ENCODE data around the gene NMNAT1. TPM values are rescaled to one million over a fixed set of nuclear protein-coding genes. Genes with fewer than 3 reads are reported as not detected.

NMNAT1 gene
- total RNA-seq, 1 experiment from 2014 or later = 7.3 TPM

DNA sequence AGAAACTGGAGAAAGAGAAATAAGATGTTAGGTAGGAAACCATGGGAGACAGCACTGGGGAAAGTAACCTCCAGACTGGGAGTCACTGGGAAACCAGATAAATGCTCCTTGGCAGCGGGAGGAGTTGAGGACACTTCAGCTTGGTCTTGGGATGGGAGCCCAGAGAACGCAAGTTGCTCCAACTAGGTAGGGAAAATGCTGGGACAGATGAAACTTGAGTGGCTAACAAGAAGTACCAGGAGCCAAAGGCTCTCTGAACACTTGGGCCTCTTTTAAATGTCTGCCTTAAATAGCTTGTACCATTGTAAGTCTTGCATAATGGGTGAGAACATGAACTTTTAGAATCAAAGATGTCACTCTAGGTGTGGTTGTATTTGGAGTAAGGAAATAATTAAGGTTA is 3.0 kb downstream of the NMNAT1 start:
- intact Hi-C loops (cut with micrococcal nuclease) = loop anchor here (10.0 kb wide), 1 partner anchor 208 kb away; no protein-coding TSS in a partner anchor
- H3F3A ChIP-seq (ENCODE audit: low read length, unreplicated experiment) = no peaks in the 10 kb centered on the region
- H3K36me3 ChIP-seq (ENCODE audit: low read depth, low read length) = no peaks in the 10 kb centered on the region
- TF ChIP-seq, protein P1, sequence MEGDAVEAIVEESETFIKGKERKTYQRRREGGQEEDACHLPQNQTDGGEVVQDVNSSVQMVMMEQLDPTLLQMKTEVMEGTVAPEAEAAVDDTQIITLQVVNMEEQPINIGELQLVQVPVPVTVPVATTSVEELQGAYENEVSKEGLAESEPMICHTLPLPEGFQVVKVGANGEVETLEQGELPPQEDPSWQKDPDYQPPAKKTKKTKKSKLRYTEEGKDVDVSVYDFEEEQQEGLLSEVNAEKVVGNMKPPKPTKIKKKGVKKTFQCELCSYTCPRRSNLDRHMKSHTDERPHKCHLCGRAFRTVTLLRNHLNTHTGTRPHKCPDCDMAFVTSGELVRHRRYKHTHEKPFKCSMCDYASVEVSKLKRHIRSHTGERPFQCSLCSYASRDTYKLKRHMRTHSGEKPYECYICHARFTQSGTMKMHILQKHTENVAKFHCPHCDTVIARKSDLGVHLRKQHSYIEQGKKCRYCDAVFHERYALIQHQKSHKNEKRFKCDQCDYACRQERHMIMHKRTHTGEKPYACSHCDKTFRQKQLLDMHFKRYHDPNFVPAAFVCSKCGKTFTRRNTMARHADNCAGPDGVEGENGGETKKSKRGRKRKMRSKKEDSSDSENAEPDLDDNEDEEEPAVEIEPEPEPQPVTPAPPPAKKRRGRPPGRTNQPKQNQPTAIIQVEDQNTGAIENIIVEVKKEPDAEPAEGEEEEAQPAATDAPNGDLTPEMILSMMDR (conservative IDR thresholded peaks at IDR 0.05; ENCODE audit: low read depth, low read length) = no peak
- TF ChIP-seq EZH2 (IDR thresholded peaks at IDR 0.05; ENCODE audit: low read length, unreplicated experiment) = no peak
- no peak for TF ChIP-seq EZH2phosphoT487 (IDR thresholded peaks at IDR 0.05; ENCODE audit: borderline replicate concordance, low read length)
- H3K9me3 ChIP-seq (ENCODE audit: low read length) = no peaks in the 10 kb centered on the region
- no peak overlapping the region for H3K4me2 ChIP-seq (ENCODE audit: low read length)
- peaks cover 15% of the 10 kb centered on the region; the same call in 1 of the 2 replicates for H3K4me1 ChIP-seq (ENCODE audit: insufficient read depth, low read length)
- H3K9me2 ChIP-seq (replicated peaks; ENCODE audit: low read length) = no peaks in the 10 kb centered on the region
- ChIA-PET CTCF (interaction anchor here (0.5 kb wide), 1 partner anchor 30 kb away, joined by 3 read pairs; no protein-coding TSS in a partner anchor), POLR2A (ENCODE audit: unreplicated experiment) (no interaction called here)
- ATAC-seq = no peak
- DNase-seq = no peak
- H4K20me1 ChIP-seq (ENCODE audit: low read length) = no peaks in the 10 kb centered on the region
- no peak overlapping the region for H3K27ac ChIP-seq (ENCODE audit: low read length)
- no peak overlapping the region for H3K9ac ChIP-seq (ENCODE audit: low read length)
- H2AFZ ChIP-seq (ENCODE audit: low read length) = no peak overlapping the region
- H3K4me3 ChIP-seq (ENCODE audit: low read length) = no peak overlapping the region
- BruUV-seq (replicated peaks) = no TSS peak
- H3K27me3 ChIP-seq (ENCODE audit: low read length) = no peaks in the 10 kb centered on the region
- peaks cover 23% of the 10 kb centered on the region for H3K79me2 ChIP-seq (ENCODE audit: low read length)

DNA sequence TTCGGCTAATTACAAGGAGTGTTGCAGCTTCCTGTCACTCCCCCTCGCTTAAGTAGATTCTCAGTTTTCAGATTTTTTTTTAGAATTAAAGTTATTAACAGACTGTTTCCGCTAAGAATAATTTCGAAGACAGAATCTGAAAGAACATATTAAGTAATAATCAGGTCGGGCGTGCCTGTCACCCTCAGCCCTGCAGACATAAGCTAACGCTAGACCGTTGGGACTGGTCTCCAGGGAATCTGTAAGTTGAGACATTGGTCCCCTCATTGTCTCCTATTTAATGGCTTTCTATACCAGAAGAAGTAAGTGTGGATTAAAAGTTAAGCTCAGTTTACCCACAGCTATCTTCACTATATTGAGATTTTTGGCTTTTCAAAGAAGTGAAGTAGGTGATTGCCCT is 14.5 kb downstream of the NMNAT1 start:
- Histone ChIP-seq H3K4me3 (ENCODE audit: low read length) (no peak overlapping the region), H3K36me3 (ENCODE audit: low read depth, low read length) (no peaks in the 10 kb centered on the region), H3K9me2 (replicated peaks; ENCODE audit: low read length) (no peaks in the 10 kb centered on the region), H4K20me1 (ENCODE audit: low read length) (no peaks in the 10 kb centered on the region), H3K4me2 (ENCODE audit: low read length) (no peak overlapping the region), H3K9ac (ENCODE audit: low read length) (no peak overlapping the region), H3F3A (ENCODE audit: low read length, unreplicated experiment) (no peaks in the 10 kb centered on the region), H3K4me1 (ENCODE audit: insufficient read depth, low read length) (no peaks in the 10 kb centered on the region), H3K79me2 (ENCODE audit: low read length) (no peaks in the 10 kb centered on the region), H3K27me3 (ENCODE audit: low read length) (no peaks in the 10 kb centered on the region), H3K27ac (ENCODE audit: low read length) (no peak overlapping the region), H2AFZ (ENCODE audit: low read length) (no peak overlapping the region), H3K9me3 (ENCODE audit: low read length) (no peaks in the 10 kb centered on the region)
- no TSS peak for BruUV-seq (replicated peaks)
- TF ChIP-seq EZH2 (IDR thresholded peaks at IDR 0.05; ENCODE audit: low read length, unreplicated experiment) = no peak
- TF ChIP-seq, protein P1 (conservative IDR thresholded peaks at IDR 0.05; ENCODE audit: low read depth, low read length) = no peak
- TF ChIP-seq EZH2phosphoT487 (IDR thresholded peaks at IDR 0.05; ENCODE audit: borderline replicate concordance, low read length) = no peak
- ATAC-seq = no peak
- ChIA-PET CTCF (no interaction called here), POLR2A (ENCODE audit: unreplicated experiment) (no interaction called here)
- DNase-seq = no peak
- intact Hi-C loops (cut with micrococcal nuclease) = loop anchor here (10.0 kb wide), 1 partner anchor 377 kb away; no protein-coding TSS in a partner anchor

DNA sequence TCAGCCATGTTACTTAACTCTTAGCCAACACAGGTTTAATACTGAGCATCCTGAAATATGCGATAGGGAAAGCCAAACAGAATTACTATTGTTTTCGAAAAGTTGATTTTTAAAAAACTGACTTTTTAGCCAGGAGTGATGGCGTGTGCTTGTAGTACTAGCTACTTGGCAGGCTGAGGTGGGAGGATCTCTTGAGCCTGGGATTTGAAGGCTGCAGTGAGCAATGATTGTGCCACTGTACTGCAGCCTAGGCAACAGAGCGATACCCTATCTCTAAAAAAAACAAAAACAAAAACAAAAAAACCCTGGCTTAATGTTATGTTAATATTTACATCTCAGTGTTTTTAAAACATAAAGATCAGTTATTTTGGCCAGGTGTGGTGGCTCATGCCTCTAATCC is 16.7 kb downstream of the NMNAT1 start:
- CTCF ChIA-PET = no interaction called here
- ATAC-seq = no peak

More for the DNA sequence above, 16.7 kb downstream of the NMNAT1 start:
- H3K36me3 ChIP-seq (ENCODE audit: low read depth, low read length) = no peaks in the 10 kb centered on the region
- H3K27me3 ChIP-seq (ENCODE audit: low read length) = no peaks in the 10 kb centered on the region
- no peaks in the 10 kb centered on the region for H3F3A ChIP-seq (ENCODE audit: low read length, unreplicated experiment)
- no peak overlapping the region for H3K4me2 ChIP-seq (ENCODE audit: low read length)
- no peaks in the 10 kb centered on the region for H3K79me2 ChIP-seq (ENCODE audit: low read length)
- no peak for DNase-seq
- POLR2A ChIA-PET (ENCODE audit: unreplicated experiment) = no interaction called here
- no peak overlapping the region for H3K27ac ChIP-seq (ENCODE audit: low read length)
- no peak overlapping the region for H2AFZ ChIP-seq (ENCODE audit: low read length)
- H3K9me2 ChIP-seq (replicated peaks; ENCODE audit: low read length) = no peaks in the 10 kb centered on the region
- H3K4me1 ChIP-seq (ENCODE audit: insufficient read depth, low read length) = no peaks in the 10 kb centered on the region
- TF ChIP-seq EZH2phosphoT487 (IDR thresholded peaks at IDR 0.05; ENCODE audit: borderline replicate concordance, low read length) = no peak
- TF ChIP-seq, protein P1 (conservative IDR thresholded peaks at IDR 0.05; ENCODE audit: low read depth, low read length) = no peak
- no peak for TF ChIP-seq EZH2 (IDR thresholded peaks at IDR 0.05; ENCODE audit: low read length, unreplicated experiment)
- no TSS peak for BruUV-seq (replicated peaks)
- no peak overlapping the region for H3K9ac ChIP-seq (ENCODE audit: low read length)
- H3K9me3 ChIP-seq (ENCODE audit: low read length) = no peaks in the 10 kb centered on the region
- H4K20me1 ChIP-seq (ENCODE audit: low read length) = no peaks in the 10 kb centered on the region
- no peak overlapping the region for H3K4me3 ChIP-seq (ENCODE audit: low read length)
- intact Hi-C loops (cut with micrococcal nuclease) = no loop called here
